ENCODE measurements around the gene SLC4A11. TPM values are rescaled to one million over a fixed set of nuclear protein-coding genes. Genes with fewer than 3 reads are reported as not detected.
"Not testable (repeated sequence)": the region's sequence is repeated elsewhere in the genome, so short reads cannot be mapped to it uniquely, and the experiment has no call there.

SLC4A11 gene
- total and polyA plus RNA-seq, 2 donors (not counting 1 experiment from before 2014, with no cell fraction given) = 0.56 to 1.7 TPM

GRCh38 chr20:3188823-3189413, 50.1 kb downstream of the SLC4A11 start:
- no peak for TF ChIP-seq EZH2 (IDR thresholded peaks at IDR 0.05; ENCODE audit: low read length, missing control alignments)
- no peak for TF ChIP-seq CTCF (conservative IDR thresholded peaks at IDR 0.05 in 1 of 2, IDR thresholded peaks at IDR 0.05 in 1 of 2; ENCODE audit: low read depth in 1 of 2, low read length in 2 of 2)

GRCh38 chr20:3187861-3188260, 51.1 kb downstream of the SLC4A11 start:
- not testable (repeated sequence) for DNase-seq (ENCODE audit: low read depth in 2 of 2)

More at GRCh38 chr20:3188823-3189413, 50.1 kb downstream of the SLC4A11 start:
- H3K4me1 ChIP-seq (ENCODE audit: control insufficient read depth, extremely low read depth, insufficient read depth, low read length) = no peaks in the 10 kb centered on the region
- no peak overlapping the region for H3K27ac ChIP-seq (ENCODE audit: insufficient read depth, low read length)
- H3K9ac ChIP-seq (ENCODE audit: insufficient read depth, low read length) = no peak overlapping the region
- H3K27me3 ChIP-seq (ENCODE audit: control insufficient read depth, insufficient read depth, low read length) = no peaks in the 10 kb centered on the region
- H2AFZ ChIP-seq (ENCODE audit: low read length) = no peak overlapping the region
- peaks cover 19% of the 10 kb centered on the region for H3K36me3 ChIP-seq (ENCODE audit: control insufficient read depth, insufficient read depth, low read length)
- no peaks in the 10 kb centered on the region for H3K79me2 ChIP-seq (ENCODE audit: control insufficient read depth, insufficient read depth, low read length)
- no peak for DNase-seq (ENCODE audit: low read depth in 2 of 2)
- H4K20me1 ChIP-seq (ENCODE audit: control insufficient read depth, extremely low read depth, insufficient read depth, low read length) = no peaks in the 10 kb centered on the region
- no peak overlapping the region for H3K4me2 ChIP-seq (ENCODE audit: extremely low read depth, insufficient read depth, low read length)
- no peak overlapping the region for H3K4me3 ChIP-seq (replicated peaks in 1 of 4; ENCODE audit: control extremely low read depth in 1 of 4, insufficient read depth in 1 of 4, low read depth in 3 of 4, low read length in 4 of 4)
- H3K9me3 ChIP-seq (ENCODE audit: control insufficient read depth, insufficient read depth, low read depth, low read length) = no peaks in the 10 kb centered on the region

GRCh38 chr20:3183896-3184612, 54.9 kb downstream of the SLC4A11 start:
- Histone ChIP-seq H3K4me3 (replicated peaks in 1 of 4; ENCODE audit: control extremely low read depth in 1 of 4, insufficient read depth in 1 of 4, low read depth in 3 of 4, low read length in 4 of 4) (no peak overlapping the region), H2AFZ (ENCODE audit: low read length) (no peak overlapping the region), H3K4me1 (ENCODE audit: control insufficient read depth, extremely low read depth, insufficient read depth, low read length) (no peaks in the 10 kb centered on the region), H3K9me3 (ENCODE audit: control insufficient read depth, insufficient read depth, low read depth, low read length) (no peaks in the 10 kb centered on the region), H3K79me2 (ENCODE audit: control insufficient read depth, insufficient read depth, low read length) (no peaks in the 10 kb centered on the region), H3K27ac (ENCODE audit: insufficient read depth, low read length) (no peak overlapping the region), H3K4me2 (ENCODE audit: extremely low read depth, insufficient read depth, low read length) (no peak overlapping the region), H3K36me3 (ENCODE audit: control insufficient read depth, insufficient read depth, low read length) (no peaks in the 10 kb centered on the region), H3K27me3 (ENCODE audit: control insufficient read depth, insufficient read depth, low read length) (no peaks in the 10 kb centered on the region), H3K9ac (ENCODE audit: insufficient read depth, low read length) (no peak overlapping the region), H4K20me1 (ENCODE audit: control insufficient read depth, extremely low read depth, insufficient read depth, low read length) (no peaks in the 10 kb centered on the region)
- TF ChIP-seq EZH2 (IDR thresholded peaks at IDR 0.05; ENCODE audit: low read length, missing control alignments) = no peak
- no peak for TF ChIP-seq CTCF (conservative IDR thresholded peaks at IDR 0.05 in 1 of 2, IDR thresholded peaks at IDR 0.05 in 1 of 2; ENCODE audit: low read depth in 1 of 2, low read length in 2 of 2)
- DNase-seq (ENCODE audit: low read depth in 2 of 2) = no peak

More at GRCh38 chr20:3187861-3188260, 51.1 kb downstream of the SLC4A11 start:
- not testable (repeated sequence) for H3K9me3 ChIP-seq (ENCODE audit: control insufficient read depth, insufficient read depth, low read depth, low read length); H2AFZ ChIP-seq (ENCODE audit: low read length); H3K79me2 ChIP-seq (ENCODE audit: control insufficient read depth, insufficient read depth, low read length); H3K4me2 ChIP-seq (ENCODE audit: extremely low read depth, insufficient read depth, low read length); H3K27me3 ChIP-seq (ENCODE audit: control insufficient read depth, insufficient read depth, low read length); H3K4me3 ChIP-seq (replicated peaks in 1 of 4; ENCODE audit: control extremely low read depth in 1 of 4, insufficient read depth in 1 of 4, low read depth in 3 of 4, low read length in 4 of 4); H3K4me1 ChIP-seq (ENCODE audit: control insufficient read depth, extremely low read depth, insufficient read depth, low read length); H4K20me1 ChIP-seq (ENCODE audit: control insufficient read depth, extremely low read depth, insufficient read depth, low read length); H3K27ac ChIP-seq (ENCODE audit: insufficient read depth, low read length); H3K9ac ChIP-seq (ENCODE audit: insufficient read depth, low read length)
- H3K36me3 ChIP-seq (ENCODE audit: control insufficient read depth, insufficient read depth, low read length) = peaks cover 16% of the 10 kb centered on the region

- H3K4me1 ChIP-seq (ENCODE audit: control insufficient read depth, extremely low read depth, insufficient read depth, low read length); H3K36me3 ChIP-seq (ENCODE audit: control insufficient read depth, insufficient read depth, low read length); H3K79me2 ChIP-seq (ENCODE audit: control insufficient read depth, insufficient read depth, low read length); DNase-seq (ENCODE audit: low read depth in 2 of 2); H4K20me1 ChIP-seq (ENCODE audit: control insufficient read depth, extremely low read depth, insufficient read depth, low read length); H2AFZ ChIP-seq (ENCODE audit: low read length); H3K4me3 ChIP-seq (replicated peaks in 1 of 4; ENCODE audit: control extremely low read depth in 1 of 4, insufficient read depth in 1 of 4, low read depth in 3 of 4, low read length in 4 of 4); H3K27me3 ChIP-seq (ENCODE audit: control insufficient read depth, insufficient read depth, low read length); H3K27ac ChIP-seq (ENCODE audit: insufficient read depth, low read length); H3K9me3 ChIP-seq (ENCODE audit: control insufficient read depth, insufficient read depth, low read depth, low read length); H3K9ac ChIP-seq (ENCODE audit: insufficient read depth, low read length); H3K4me2 ChIP-seq (ENCODE audit: extremely low read depth, insufficient read depth, low read length): not testable (repeated sequence)
Observed at GRCh38 chr20:3182429-3182828, 56.6 kb downstream of the SLC4A11 start.

All from fibroblast of lung (primary cell).